ENCODE data around the gene GPR87. TPM values are rescaled to one million over a fixed set of nuclear protein-coding genes. Genes with fewer than 3 reads are reported as not detected.

Gene GPR87
- total and polyA plus RNA-seq, 12 donors, result not detected

GRCh38 chr3:151307583-151308488, 8.8 kb downstream of the GPR87 start:
- Histone ChIP-seq H3K36me3 (replicated peaks in 1 of 2) (no peaks in the 10 kb centered on the region), H3K9me3 (replicated peaks in 1 of 3) (no peaks in the 10 kb centered on the region), H3K27ac (no peak overlapping the region), H3K27me3 (no peaks in the 10 kb centered on the region), H3K4me1 (replicated peaks in 1 of 2) (no peaks in the 10 kb centered on the region), H3K4me3 (no peak overlapping the region)
- DNase-seq, result no peak
- 89 to 93% (median 91%) methylated on average over 1 of the region's 1 CpG for WGBS, 4 donors
- no peak for TF ChIP-seq CTCF (IDR thresholded peaks at IDR 0.05)
- no peak for TF ChIP-seq POLR2A (IDR thresholded peaks at IDR 0.05)
- intact Hi-C loops (cut with DNase I), result no loop called here

DNA sequence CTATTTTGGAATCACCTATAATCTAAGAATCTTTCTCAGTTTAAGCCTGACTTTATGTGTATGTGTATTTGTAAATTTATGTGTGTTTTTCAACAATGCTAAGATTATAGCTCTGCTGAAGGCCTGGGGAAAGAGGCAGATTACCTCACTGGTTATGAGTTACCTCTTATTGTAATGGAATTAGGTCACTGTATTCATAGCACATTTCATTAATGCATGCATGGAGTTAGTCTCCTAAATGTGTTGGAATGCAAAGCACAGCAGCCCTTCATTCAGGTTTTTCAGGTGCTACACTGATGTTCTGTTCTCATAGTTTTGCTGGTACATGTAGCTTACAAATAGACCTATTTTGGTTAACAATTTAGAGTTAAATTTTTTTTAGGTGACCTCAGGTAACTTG, 9.5 kb downstream of the GPR87 start:
- H3K36me3 ChIP-seq (replicated peaks in 1 of 2), result no peaks in the 10 kb centered on the region
- intact Hi-C loops (cut with DNase I), result no loop called here
- TF ChIP-seq POLR2A (IDR thresholded peaks at IDR 0.05) (no peak), CTCF (IDR thresholded peaks at IDR 0.05) (no peak)

DNA sequence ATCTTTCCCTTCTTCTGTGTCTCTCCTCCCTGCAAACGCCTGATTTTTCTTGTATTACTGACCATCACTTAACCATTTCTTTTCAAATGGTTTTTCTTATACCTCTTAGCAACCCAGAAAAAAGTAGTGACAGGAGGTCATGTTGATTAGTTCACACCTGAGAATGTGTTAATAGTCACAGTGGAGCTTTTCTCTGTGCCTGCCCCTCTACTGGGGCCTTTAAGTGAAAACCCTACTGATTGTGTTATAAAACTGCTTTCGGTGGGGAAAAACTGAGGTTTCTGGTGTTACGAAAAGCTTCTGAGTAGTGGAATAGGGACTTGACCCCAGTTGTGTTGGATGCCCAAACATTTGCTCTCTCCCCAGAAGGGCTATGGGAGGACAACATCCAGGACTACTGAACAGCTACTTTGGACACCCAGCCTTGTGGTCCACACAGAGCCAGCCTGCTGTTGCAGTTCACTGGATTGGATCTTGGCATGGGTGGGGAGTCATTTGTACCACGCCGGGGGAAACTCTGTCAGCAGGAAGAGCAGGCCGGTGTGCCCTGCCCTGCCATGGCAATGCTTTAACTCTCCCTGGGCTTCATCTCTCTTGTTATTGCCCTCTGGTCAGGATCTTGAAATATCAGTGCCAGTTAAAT, 10.3 kb downstream of the GPR87 start:
- TF ChIP-seq CTCF (IDR thresholded peaks at IDR 0.05), result no peak
- TF ChIP-seq POLR2A (IDR thresholded peaks at IDR 0.05), result no peak
- Histone ChIP-seq H3K4me3 (no peak overlapping the region), H3K4me1 (replicated peaks in 1 of 2) (no peaks in the 10 kb centered on the region), H3K27ac (no peak overlapping the region), H3K9me3 (replicated peaks in 1 of 3) (no peaks in the 10 kb centered on the region), H3K27me3 (no peaks in the 10 kb centered on the region), H3K36me3 (replicated peaks in 1 of 2) (no peaks in the 10 kb centered on the region)
- intact Hi-C loops (cut with DNase I), result no loop called here
- DNase-seq, result no peak
- 91 to 96% (median 94%) methylated on average over 6 of the region's 6 CpGs for WGBS, 4 donors

More for the DNA sequence above, 9.5 kb downstream of the GPR87 start:
- Histone ChIP-seq H3K4me3 (no peak overlapping the region), H3K27ac (no peak overlapping the region), H3K9me3 (replicated peaks in 1 of 3) (no peaks in the 10 kb centered on the region), H3K27me3 (no peaks in the 10 kb centered on the region), H3K4me1 (replicated peaks in 1 of 2) (no peaks in the 10 kb centered on the region)
- DNase-seq, result no peak

GRCh38 chr3:151305775-151306151, 10.9 kb downstream of the GPR87 start:
- DNase-seq, result no peak
- Histone ChIP-seq H3K4me1 (replicated peaks in 1 of 2) (no peaks in the 10 kb centered on the region), H3K27ac (no peak overlapping the region), H3K9me3 (replicated peaks in 1 of 3) (no peaks in the 10 kb centered on the region), H3K27me3 (no peaks in the 10 kb centered on the region), H3K36me3 (replicated peaks in 1 of 2) (no peaks in the 10 kb centered on the region), H3K4me3 (no peak overlapping the region)
- TF ChIP-seq POLR2A (IDR thresholded peaks at IDR 0.05), result no peak
- no peak for TF ChIP-seq CTCF (IDR thresholded peaks at IDR 0.05)
- WGBS, 4 donors, result 89 to 96% (median 91%) methylated on average over 4 of the region's 4 CpGs
- intact Hi-C loops (cut with DNase I), result no loop called here

All from adrenal gland (tissue), 12 donors.